HEK293 (cell line): ENCODE measurements around the gene STK38.

Experiments
- CTCF ChIA-PET: fragments of 350-600 bp; formaldehyde crosslinking; extraction: SDS; loops from one replicate; lab custom pipeline; 2021; ENCODE audit warnings: antibody characterized with exemption; lab: Yijun Ruan, JAX
- POLR2A ChIA-PET: fragments of 300-600 bp; formaldehyde crosslinking; extraction: SDS; loops from one replicate; lab custom pipeline; 2020; ENCODE audit warnings: antibody characterized with exemption, inconsistent platforms; lab: Yijun Ruan, JAX
- H3K27ac ChIP-seq: fragments of 200-500 bp; sonication (Bioruptor generic); 2 replicates; pipeline ENCODE4 v1.5.1; 2014; ENCODE audit warnings: low read depth, low read length, control low read depth, inconsistent platforms; ENCODE audit errors: extremely low read depth
- H3K36me3 ChIP-seq, 2 experiments: fragments of 200-500 bp in 1 of 2; sonication (Bioruptor generic) in 1 of 2; 1 replicate in 1 of 2; 2 replicates in 1 of 2; pipeline ENCODE4 v1.5.1; 2014 to 2017; ENCODE audit warnings: inconsistent platforms in 2 of 2, low read length in 2 of 2; ENCODE audit not compliant: control insufficient read depth in 2 of 2, insufficient read depth in 1 of 2
- H3K4me1 ChIP-seq: fragments of 200-500 bp; sonication (Bioruptor generic); 2 replicates; pipeline ENCODE4 v1.5.1; 2014; ENCODE audit warnings: mild to moderate bottlenecking, low read length, inconsistent platforms; ENCODE audit not compliant: control insufficient read depth, insufficient read depth
- H3K4me3 ChIP-seq: 2 replicates; pipeline ENCODE4 v1.5.1; 2011; ENCODE audit warnings: low read depth, mild to moderate bottlenecking, control low read depth, low read length, moderate library complexity
- H3K9me3 ChIP-seq: fragments of 200-500 bp; sonication (Bioruptor generic); 2 replicates; pipeline ENCODE4 v1.5.1; 2014; ENCODE audit warnings: low read depth, low read length, inconsistent platforms; ENCODE audit not compliant: control insufficient read depth, insufficient read depth
- KLF7 ChIP-seq: fragments of 450-650 bp; formaldehyde crosslinking; IDR thresholded peaks from 2 replicates; pipeline ENCODE4 v1.5.1; 2016; ENCODE audit warnings: missing biosample characterization, missing genetic modification characterization, borderline replicate concordance
- SALL2 ChIP-seq: fragments of 450-650 bp; formaldehyde crosslinking; IDR thresholded peaks from 2 replicates; pipeline ENCODE4 v1.5.0; 2017; ENCODE audit warnings: missing biosample characterization, mild to moderate bottlenecking, missing genetic modification characterization, borderline replicate concordance
- WT1 ChIP-seq: fragments of 450-650 bp; formaldehyde crosslinking; IDR thresholded peaks from 2 replicates; pipeline ENCODE4 v1.5.1; 2016; ENCODE audit warnings: missing biosample characterization, missing genetic modification characterization
- ZBTB48 ChIP-seq: fragments of 450-650 bp; formaldehyde crosslinking; IDR thresholded peaks from 2 replicates; pipeline ENCODE4 v1.5.1; 2016; ENCODE audit warnings: missing biosample characterization, missing genetic modification characterization
- ZFP3 ChIP-seq: fragments of 450-650 bp; formaldehyde crosslinking; IDR thresholded peaks from 2 replicates; pipeline ENCODE4 v1.5.1; 2016; ENCODE audit warnings: low read depth, missing biosample characterization, missing genetic modification characterization
- ZFP41 ChIP-seq: fragments of 450-650 bp; formaldehyde crosslinking; IDR thresholded peaks from 2 replicates; pipeline ENCODE4 v1.5.1; 2016; ENCODE audit warnings: missing biosample characterization, missing genetic modification characterization, borderline replicate concordance
- ZNF112 ChIP-seq: fragments of 450-650 bp; formaldehyde crosslinking; IDR thresholded peaks from 2 replicates; pipeline ENCODE4 v1.5.0; 2017; ENCODE audit warnings: missing biosample characterization, missing genetic modification characterization
- ZNF146 ChIP-seq: fragments of 450-650 bp; formaldehyde crosslinking; IDR thresholded peaks from 2 replicates; pipeline ENCODE4 v1.5.1; 2016; ENCODE audit warnings: missing biosample characterization, missing genetic modification characterization
- ZNF19 ChIP-seq: fragments of 450-650 bp; formaldehyde crosslinking; IDR thresholded peaks from 2 replicates; pipeline ENCODE4; 2016; ENCODE audit warnings: missing biosample characterization, missing genetic modification characterization, low read depth
- ZNF239 ChIP-seq: fragments of 450-650 bp; formaldehyde crosslinking; IDR thresholded peaks from 2 replicates; pipeline ENCODE4 v1.5.1; 2016; ENCODE audit warnings: missing biosample characterization, missing genetic modification characterization
- ZNF544 ChIP-seq: fragments of 450-650 bp; formaldehyde crosslinking; IDR thresholded peaks from 2 replicates; pipeline ENCODE4 v1.5.0; 2017; ENCODE audit warnings: missing biosample characterization, missing genetic modification characterization
- ZNF549 ChIP-seq: fragments of 450-650 bp; IDR thresholded peaks from 2 replicates; pipeline ENCODE4 v1.5.1; 2018; ENCODE audit warnings: missing biosample characterization, missing genetic modification characterization, mild to moderate bottlenecking, inconsistent platforms, moderate library complexity
- ZNF624 ChIP-seq: fragments of 450-650 bp; formaldehyde crosslinking; IDR thresholded peaks from 2 replicates; pipeline ENCODE4 v1.5.1; 2017; ENCODE audit warnings: missing biosample characterization, missing genetic modification characterization
- ZNF670 ChIP-seq: fragments of 450-650 bp; formaldehyde crosslinking; IDR thresholded peaks from 2 replicates; pipeline ENCODE4 v1.5.1; 2016; ENCODE audit warnings: missing biosample characterization, missing genetic modification characterization, low read depth
- ZNF843 ChIP-seq: fragments of 450-650 bp; formaldehyde crosslinking; IDR thresholded peaks from 2 replicates; pipeline ENCODE4 v1.5.1; 2016; ENCODE audit warnings: missing biosample characterization, missing genetic modification characterization
- ZSCAN16 ChIP-seq: fragments of 450-650 bp; formaldehyde crosslinking; IDR thresholded peaks from 2 replicates; pipeline ENCODE4 v1.5.1; 2016; ENCODE audit warnings: missing biosample characterization, missing genetic modification characterization
- TF ChIP-seq, protein P1 (sequence below): fragments of 450-650 bp; formaldehyde crosslinking; optimal IDR thresholded peaks from 2 replicates; pipeline ENCODE3; 2016; ENCODE audit warnings: missing biosample characterization, mild to moderate bottlenecking, missing genetic modification characterization
- TF ChIP-seq, protein P2 (sequence below): fragments of 450-650 bp; formaldehyde crosslinking; IDR thresholded peaks from 2 replicates; pipeline ENCODE4 v1.5.1; 2017; ENCODE audit warnings: missing biosample characterization, mild to moderate bottlenecking, missing genetic modification characterization, moderate library complexity
- TF ChIP-seq, protein P3 (sequence below): fragments of 450-650 bp; formaldehyde crosslinking; IDR thresholded peaks from 2 replicates; pipeline ENCODE4 v1.5.1; 2016; ENCODE audit warnings: missing biosample characterization, missing genetic modification characterization

STK38 gene

DNA sequence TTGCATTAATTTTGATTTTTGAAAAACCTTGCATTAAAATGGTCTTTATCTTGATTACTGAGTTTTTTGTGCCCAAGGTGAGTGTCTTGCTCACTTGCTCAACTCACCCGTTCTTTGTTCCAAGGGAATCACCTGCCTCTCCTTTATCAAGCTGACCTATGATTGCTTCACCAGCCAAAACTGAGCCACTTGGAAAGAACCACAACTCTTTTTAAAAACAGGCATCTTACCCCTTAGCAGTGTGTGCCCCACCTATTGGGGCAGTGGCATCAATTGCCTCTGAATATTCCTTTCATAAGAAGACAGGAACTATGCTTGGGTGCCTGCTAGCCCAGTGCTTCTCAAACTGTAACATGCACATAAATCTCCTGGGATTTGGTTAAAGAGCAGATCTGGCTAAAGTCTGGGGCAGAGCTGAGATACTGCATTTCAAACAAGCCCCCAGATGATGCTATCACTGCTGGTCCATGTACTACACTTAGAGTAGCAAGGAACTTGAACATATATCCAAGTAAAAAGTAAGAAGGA lies 3.3 kb upstream of the STK38 start:
- Histone ChIP-seq H3K4me3 (no peak overlapping the region), H3K27ac (no peak overlapping the region), H3K36me3 (no peaks in the 10 kb centered on the region), H3K9me3 (no peaks in the 10 kb centered on the region)
- POLR2A ChIA-PET = no interaction called here
- no peak for TF ChIP-seq ZNF670
- TF ChIP-seq, protein P1, sequence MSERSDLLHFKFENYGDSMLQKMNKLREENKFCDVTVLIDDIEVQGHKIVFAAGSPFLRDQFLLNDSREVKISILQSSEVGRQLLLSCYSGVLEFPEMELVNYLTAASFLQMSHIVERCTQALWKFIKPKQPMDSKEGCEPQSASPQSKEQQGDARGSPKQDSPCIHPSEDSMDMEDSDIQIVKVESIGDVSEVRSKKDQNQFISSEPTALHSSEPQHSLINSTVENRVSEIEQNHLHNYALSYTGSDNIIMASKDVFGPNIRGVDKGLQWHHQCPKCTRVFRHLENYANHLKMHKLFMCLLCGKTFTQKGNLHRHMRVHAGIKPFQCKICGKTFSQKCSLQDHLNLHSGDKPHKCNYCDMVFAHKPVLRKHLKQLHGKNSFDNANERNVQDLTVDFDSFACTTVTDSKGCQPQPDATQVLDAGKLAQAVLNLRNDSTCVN (tag by site-specific recombination) = no peak
- no peak for TF ChIP-seq ZNF843
- no peak for TF ChIP-seq ZSCAN16 (tag by site-specific recombination)
- TF ChIP-seq KLF7 (tag by site-specific recombination) = no peak
- no peak for TF ChIP-seq ZNF239
- TF ChIP-seq ZNF544 (tag by site-specific recombination) = no peak
- TF ChIP-seq ZNF19 (tag by site-specific recombination) = no peak
- no peak for TF ChIP-seq ZFP3 (tag by site-specific recombination)
- TF ChIP-seq ZNF146 = no peak
- no peak for TF ChIP-seq ZNF112
- TF ChIP-seq ZNF624 (tag by site-specific recombination) = no peak
- TF ChIP-seq, all 188 proteins: peak for 0
- H3K4me1 ChIP-seq = peaks cover 5% of the 10 kb centered on the region; the same call in 1 of the 2 replicates
- CTCF ChIA-PET = interaction anchor here (0.6 kb wide), 1 partner anchor 36 kb away, joined by 3 read pairs; no protein-coding TSS in a partner anchor

DNA sequence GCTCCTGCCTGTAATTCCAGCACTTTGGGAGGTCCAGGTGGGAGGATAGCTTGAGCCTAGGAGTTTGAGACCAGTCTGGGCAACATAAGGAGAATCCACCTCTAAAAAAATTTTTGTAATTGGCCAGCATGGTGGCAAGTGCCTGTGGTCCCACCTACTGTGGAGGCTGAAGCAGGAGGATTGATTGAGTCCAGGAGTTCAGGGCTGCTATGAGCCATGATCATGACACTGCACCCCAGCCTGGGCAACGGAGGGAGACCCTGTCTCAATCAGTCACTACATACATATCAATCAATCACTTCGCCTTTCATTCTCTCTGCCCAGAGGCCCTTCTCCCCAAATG lies 1.1 kb upstream of the STK38 start:
- H3K36me3 ChIP-seq = peaks cover 0 to 4% of the 10 kb centered on the region in 2 experiments; a peak in 2 of 3 replicates
- TF ChIP-seq ZNF549 (tag by site-specific recombination) (no peak), SALL2 (tag by site-specific recombination) (no peak), ZFP41 (tag by site-specific recombination) (no peak), WT1 (tag by site-specific recombination) (no peak), ZBTB48 (tag by site-specific recombination) (no peak)
- TF ChIP-seq, protein P2, sequence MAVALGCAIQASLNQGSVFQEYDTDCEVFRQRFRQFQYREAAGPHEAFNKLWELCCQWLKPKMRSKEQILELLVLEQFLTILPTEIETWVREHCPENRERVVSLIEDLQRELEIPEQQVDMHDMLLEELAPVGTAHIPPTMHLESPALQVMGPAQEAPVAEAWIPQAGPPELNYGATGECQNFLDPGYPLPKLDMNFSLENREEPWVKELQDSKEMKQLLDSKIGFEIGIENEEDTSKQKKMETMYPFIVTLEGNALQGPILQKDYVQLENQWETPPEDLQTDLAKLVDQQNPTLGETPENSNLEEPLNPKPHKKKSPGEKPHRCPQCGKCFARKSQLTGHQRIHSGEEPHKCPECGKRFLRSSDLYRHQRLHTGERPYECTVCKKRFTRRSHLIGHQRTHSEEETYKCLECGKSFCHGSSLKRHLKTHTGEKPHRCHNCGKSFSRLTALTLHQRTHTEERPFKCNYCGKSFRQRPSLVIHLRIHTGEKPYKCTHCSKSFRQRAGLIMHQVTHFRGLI (tag by site-specific recombination) = no peak
- TF ChIP-seq, protein P3, sequence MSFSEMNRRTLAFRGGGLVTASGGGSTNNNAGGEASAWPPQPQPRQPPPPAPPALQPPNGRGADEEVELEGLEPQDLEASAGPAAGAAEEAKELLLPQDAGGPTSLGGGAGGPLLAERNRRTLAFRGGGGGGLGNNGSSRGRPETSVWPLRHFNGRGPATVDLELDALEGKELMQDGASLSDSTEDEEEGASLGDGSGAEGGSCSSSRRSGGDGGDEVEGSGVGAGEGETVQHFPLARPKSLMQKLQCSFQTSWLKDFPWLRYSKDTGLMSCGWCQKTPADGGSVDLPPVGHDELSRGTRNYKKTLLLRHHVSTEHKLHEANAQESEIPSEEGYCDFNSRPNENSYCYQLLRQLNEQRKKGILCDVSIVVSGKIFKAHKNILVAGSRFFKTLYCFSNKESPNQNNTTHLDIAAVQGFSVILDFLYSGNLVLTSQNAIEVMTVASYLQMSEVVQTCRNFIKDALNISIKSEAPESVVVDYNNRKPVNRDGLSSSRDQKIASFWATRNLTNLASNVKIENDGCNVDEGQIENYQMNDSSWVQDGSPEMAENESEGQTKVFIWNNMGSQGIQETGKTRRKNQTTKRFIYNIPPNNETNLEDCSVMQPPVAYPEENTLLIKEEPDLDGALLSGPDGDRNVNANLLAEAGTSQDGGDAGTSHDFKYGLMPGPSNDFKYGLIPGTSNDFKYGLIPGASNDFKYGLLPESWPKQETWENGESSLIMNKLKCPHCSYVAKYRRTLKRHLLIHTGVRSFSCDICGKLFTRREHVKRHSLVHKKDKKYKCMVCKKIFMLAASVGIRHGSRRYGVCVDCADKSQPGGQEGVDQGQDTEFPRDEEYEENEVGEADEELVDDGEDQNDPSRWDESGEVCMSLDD (tag by site-specific recombination) = no peak
- no peak overlapping the region for H3K27ac ChIP-seq
- ChIA-PET POLR2A (interaction anchor here (0.6 kb wide), 2 partner anchors 12 to 24 kb away, joined by 3 read pairs; no protein-coding TSS in a partner anchor), CTCF (no interaction called here)
- H3K4me3 ChIP-seq = no peak overlapping the region
- peaks cover 10% of the 10 kb centered on the region; the same call in 1 of the 2 replicates for H3K4me1 ChIP-seq
- no peaks in the 10 kb centered on the region for H3K9me3 ChIP-seq
